ENCODE results near the gene ANKRD29.

DNA sequence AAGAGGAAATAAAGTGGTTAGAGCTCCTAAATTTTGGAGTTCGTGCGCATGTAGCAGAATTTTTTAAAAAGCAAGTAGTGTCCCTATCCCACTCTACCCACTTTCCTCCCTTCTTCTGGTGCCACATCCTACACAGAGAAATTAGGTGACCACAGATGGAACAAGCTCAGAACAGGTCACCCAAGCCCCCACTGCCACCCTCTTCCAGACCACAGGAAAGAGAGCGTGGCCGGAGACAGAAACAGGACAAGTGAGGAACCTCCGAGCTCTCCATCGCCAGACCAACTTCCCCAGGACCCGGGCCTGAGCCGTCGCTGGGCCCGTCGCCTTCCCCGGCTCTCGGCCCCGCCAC lies 76.8 kb downstream of the ANKRD29 start:
- TF ChIP-seq, protein P1, sequence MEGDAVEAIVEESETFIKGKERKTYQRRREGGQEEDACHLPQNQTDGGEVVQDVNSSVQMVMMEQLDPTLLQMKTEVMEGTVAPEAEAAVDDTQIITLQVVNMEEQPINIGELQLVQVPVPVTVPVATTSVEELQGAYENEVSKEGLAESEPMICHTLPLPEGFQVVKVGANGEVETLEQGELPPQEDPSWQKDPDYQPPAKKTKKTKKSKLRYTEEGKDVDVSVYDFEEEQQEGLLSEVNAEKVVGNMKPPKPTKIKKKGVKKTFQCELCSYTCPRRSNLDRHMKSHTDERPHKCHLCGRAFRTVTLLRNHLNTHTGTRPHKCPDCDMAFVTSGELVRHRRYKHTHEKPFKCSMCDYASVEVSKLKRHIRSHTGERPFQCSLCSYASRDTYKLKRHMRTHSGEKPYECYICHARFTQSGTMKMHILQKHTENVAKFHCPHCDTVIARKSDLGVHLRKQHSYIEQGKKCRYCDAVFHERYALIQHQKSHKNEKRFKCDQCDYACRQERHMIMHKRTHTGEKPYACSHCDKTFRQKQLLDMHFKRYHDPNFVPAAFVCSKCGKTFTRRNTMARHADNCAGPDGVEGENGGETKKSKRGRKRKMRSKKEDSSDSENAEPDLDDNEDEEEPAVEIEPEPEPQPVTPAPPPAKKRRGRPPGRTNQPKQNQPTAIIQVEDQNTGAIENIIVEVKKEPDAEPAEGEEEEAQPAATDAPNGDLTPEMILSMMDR (optimal IDR thresholded peaks at IDR 0.05 in 1 of 3, IDR thresholded peaks at IDR 0.05 in 1 of 3, conservative IDR thresholded peaks at IDR 0.05 in 1 of 3; ENCODE audit: extremely low read depth in 1 of 3, insufficient read depth in 2 of 3, low read length in 3 of 3), result no peak
- TF ChIP-seq EZH2 (IDR thresholded peaks at IDR 0.05; ENCODE audit: low read length), result no peak

All from keratinocyte (primary cell).